A549 (cell line): ENCODE data around the gene EMX1. TPM values are rescaled to one million over a fixed set of nuclear protein-coding genes. Genes with fewer than 3 reads are reported as not detected.

Source experiments
- ATAC-seq, 2 experiments: fragments of 200-7000 bp in 1 of 2; fragments of >200 bp in 1 of 2; cut with Nextera tagmentation in 1 of 2; cut with Tn5 transposase in 1 of 2; 3 replicates each; pipeline versions ENCODE4 v1.8.0 to v1.9.1; 2018 to 2020; ENCODE audit warnings: mild to moderate bottlenecking in 1 of 2, moderate library complexity in 1 of 2
- CTCF ChIA-PET: fragments of 300-600 bp; sonication (Branson Sonifier 250); formaldehyde crosslinking; extraction: SDS; loops from one replicate; lab custom pipeline; 2021; ENCODE audit warnings: antibody characterized with exemption, inconsistent platforms; lab: Yijun Ruan, JAX
- POLR2A ChIA-PET: fragments of 350-600 bp; formaldehyde crosslinking; extraction: SDS; loops from one replicate; lab custom pipeline; 2021; ENCODE audit warnings: antibody characterized with exemption, inconsistent platforms; lab: Yijun Ruan, JAX
- DNase-seq, 2 experiments: peaks; one replicate each; pipeline versions ENCODE4 v3.0.0 to v3.0.0-alpha.2; 2011 to 2016; ENCODE audit warnings: low read depth in 1 of 2, low spot score in 1 of 2
- FAIRE-seq: peaks from 2 replicates; lab custom pipeline; 2011; peaks lifted over from hg19 to GRCh38; lab: Jason Lieb, UNC
- H3K27ac ChIP-seq, 2 experiments: fragments of >200 bp; sonication (Bioruptor Twin); formaldehyde crosslinking; 3 replicates each; pipeline ENCODE4 v1.5.1; 2016 to 2017
- H3K4me1 ChIP-seq: fragments of >200 bp; sonication (Bioruptor Twin); formaldehyde crosslinking; 3 replicates; pipeline ENCODE4 v1.6.1; 2016
- H3K4me2 ChIP-seq: fragments of >200 bp; sonication (Bioruptor Twin); formaldehyde crosslinking; 3 replicates; pipeline ENCODE4 v1.6.1; 2016
- H3K4me3 ChIP-seq: fragments of >200 bp; sonication (Bioruptor Twin); formaldehyde crosslinking; 3 replicates; pipeline ENCODE4 v1.5.1; 2016
- H3K9me3 ChIP-seq: fragments of >200 bp; sonication (Bioruptor Twin); formaldehyde crosslinking; 3 replicates; pipeline ENCODE4 v1.6.1; 2016
- BCL3 ChIP-seq: fragments of >200 bp; sonication (Bioruptor Twin); formaldehyde crosslinking; IDR thresholded peaks from 3 replicates; pipeline ENCODE4 v1.6.1; 2016
- CEBPB ChIP-seq, 2 experiments: fragments of >200 bp in 1 of 2; sonication (Bioruptor Twin) in 1 of 2; formaldehyde crosslinking in 1 of 2; IDR thresholded peaks; 2 replicates each; pipeline ENCODE4 v1.6.1; 2012 to 2016
- FOXS1 ChIP-seq: fragments of 250-450 bp; sonication (Bioruptor Pico); IDR thresholded peaks from 2 replicates; pipeline ENCODE4 v1.5.0; 2020; ENCODE audit warnings: mild to moderate bottlenecking, moderate library complexity
- JUN ChIP-seq, 2 experiments: fragments of >200 bp; sonication (Bioruptor Twin); formaldehyde crosslinking; IDR thresholded peaks; 2 replicates in 1 of 2; 3 replicates in 1 of 2; pipeline ENCODE4 v1.6.1; 2016 to 2017
- KDM1A ChIP-seq: fragments of 200-600 bp; sonication (generic); IDR thresholded peaks from 2 replicates; pipeline ENCODE4 v1.6.1; 2016; ENCODE audit warnings: low read depth, mild to moderate bottlenecking
- KDM5A ChIP-seq: fragments of 200-600 bp; sonication (generic); IDR thresholded peaks from 2 replicates; pipeline ENCODE4 v1.6.1; 2016; ENCODE audit warnings: antibody characterized with exemption, mild to moderate bottlenecking
- NFE2L2 ChIP-seq: fragments of 150-350 bp; conservative IDR thresholded peaks from 2 replicates; pipeline ENCODE4 v1.6.1; 2014; ENCODE audit warnings: low read length
- RCOR1 ChIP-seq: fragments of 150-350 bp; IDR thresholded peaks from 2 replicates; pipeline ENCODE4 v1.6.1; 2014; ENCODE audit warnings: antibody characterized with exemption, low read length, low read depth
- RFX5 ChIP-seq: fragments of 450-650 bp; IDR thresholded peaks from 2 replicates; pipeline ENCODE4 v1.7.1; 2014; ENCODE audit warnings: antibody characterized with exemption, mild to moderate bottlenecking, moderate library complexity
- RNF2 ChIP-seq: fragments of 200-600 bp; sonication (generic); IDR thresholded peaks from 2 replicates; pipeline ENCODE4 v1.6.1; 2016; ENCODE audit warnings: low read depth, mild to moderate bottlenecking, antibody characterized with exemption, moderate library complexity, borderline replicate concordance
- USF2 ChIP-seq: fragments of 450-650 bp; IDR thresholded peaks from 2 replicates; pipeline ENCODE4 v1.6.1; 2014; ENCODE audit warnings: antibody characterized with exemption
- WGBS: methylation state at CpG from one replicate; pipeline ENCODE4 v1.1.6; 2017; ENCODE audit errors: missing lambda C conversion rate; 5-methylcytosine and 5-hydroxymethylcytosine counted together
- polyA plus RNA-seq, 4 experiments: library from polyadenylated mRNA; depleted of rRNA in 3 of 4; stranded (reverse); fragments of >200 nt; fragmentation: RNase III in 1 of 4; extraction: RNeasy Plus Mini Kit Qiagen cat#74134 plus additional on column Dnase treatment in 1 of 4; gene quantifications; 2 replicates in 3 of 4; 3 replicates in 1 of 4; pipeline ENCODE4 v1.2.3, GENCODE V29; 2011 to 2017
- TF ChIP-seq, protein P1 (sequence below): fragments of 200-600 bp; sonication (generic); IDR thresholded peaks from 2 replicates; pipeline ENCODE4 v1.6.1; 2016; ENCODE audit warnings: antibody characterized with exemption, mild to moderate bottlenecking, moderate library complexity
- TF ChIP-seq, protein P2 (sequence below): fragments of >200 bp; sonication (Bioruptor Twin); formaldehyde crosslinking; IDR thresholded peaks from 3 replicates; pipeline ENCODE4 v1.5.1; 2016
- TF ChIP-seq, protein P3 (sequence below): fragments of 150-350 bp; IDR thresholded peaks from 2 replicates; pipeline ENCODE4 v1.6.1; 2014; ENCODE audit warnings: low read depth, mild to moderate bottlenecking, low read length

EMX1 gene
- polyA plus RNA-seq, 2 of the 4 experiments (the other 2 are of a cell fraction), result 0.05 TPM; not detected in 1

- no peak for FAIRE-seq
- H3K4me2 ChIP-seq, result no peak overlapping the region
- POLR2A ChIA-PET, result no interaction called here
- no peak for DNase-seq
- no peaks in the 10 kb centered on the region for H3K9me3 ChIP-seq
- 74% methylated on average over 3 of the region's 3 CpGs for WGBS
- no peak overlapping the region for H3K4me3 ChIP-seq
- CTCF ChIA-PET, result interaction anchor here (1.0 to 3.1 kb wide), 6 partner anchors 14 to 233 kb away, joined by 3 to 21 read pairs (median 4); partner anchors contain the start of gene SFXN5
- H3K27ac ChIP-seq, result no peak overlapping the region
- peaks cover 7% of the 10 kb centered on the region; the same call in 1 of the 3 replicates for H3K4me1 ChIP-seq
- TF ChIP-seq JUN (IDR thresholded peaks at IDR 0.05) (no peak), RCOR1 (no peak), USF2 (no peak), KDM5A (no peak), KDM1A (no peak), BCL3 (no peak), NFE2L2 (no peak)
- TF ChIP-seq, protein P1, sequence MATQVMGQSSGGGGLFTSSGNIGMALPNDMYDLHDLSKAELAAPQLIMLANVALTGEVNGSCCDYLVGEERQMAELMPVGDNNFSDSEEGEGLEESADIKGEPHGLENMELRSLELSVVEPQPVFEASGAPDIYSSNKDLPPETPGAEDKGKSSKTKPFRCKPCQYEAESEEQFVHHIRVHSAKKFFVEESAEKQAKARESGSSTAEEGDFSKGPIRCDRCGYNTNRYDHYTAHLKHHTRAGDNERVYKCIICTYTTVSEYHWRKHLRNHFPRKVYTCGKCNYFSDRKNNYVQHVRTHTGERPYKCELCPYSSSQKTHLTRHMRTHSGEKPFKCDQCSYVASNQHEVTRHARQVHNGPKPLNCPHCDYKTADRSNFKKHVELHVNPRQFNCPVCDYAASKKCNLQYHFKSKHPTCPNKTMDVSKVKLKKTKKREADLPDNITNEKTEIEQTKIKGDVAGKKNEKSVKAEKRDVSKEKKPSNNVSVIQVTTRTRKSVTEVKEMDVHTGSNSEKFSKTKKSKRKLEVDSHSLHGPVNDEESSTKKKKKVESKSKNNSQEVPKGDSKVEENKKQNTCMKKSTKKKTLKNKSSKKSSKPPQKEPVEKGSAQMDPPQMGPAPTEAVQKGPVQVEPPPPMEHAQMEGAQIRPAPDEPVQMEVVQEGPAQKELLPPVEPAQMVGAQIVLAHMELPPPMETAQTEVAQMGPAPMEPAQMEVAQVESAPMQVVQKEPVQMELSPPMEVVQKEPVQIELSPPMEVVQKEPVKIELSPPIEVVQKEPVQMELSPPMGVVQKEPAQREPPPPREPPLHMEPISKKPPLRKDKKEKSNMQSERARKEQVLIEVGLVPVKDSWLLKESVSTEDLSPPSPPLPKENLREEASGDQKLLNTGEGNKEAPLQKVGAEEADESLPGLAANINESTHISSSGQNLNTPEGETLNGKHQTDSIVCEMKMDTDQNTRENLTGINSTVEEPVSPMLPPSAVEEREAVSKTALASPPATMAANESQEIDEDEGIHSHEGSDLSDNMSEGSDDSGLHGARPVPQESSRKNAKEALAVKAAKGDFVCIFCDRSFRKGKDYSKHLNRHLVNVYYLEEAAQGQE, result no peak
- no peak for ATAC-seq
These were observed 62.6 kb downstream of the EMX1 start for GRCh38 chr2:72979896-72980295.

- ATAC-seq (peak in 1 of 2 experiments; percentile 17; a peak in 1 of 6 replicates), DNase-seq (no peak), FAIRE-seq (no peak)
- H3K9me3 ChIP-seq, result no peaks in the 10 kb centered on the region
- peaks cover 7% of the 10 kb centered on the region; the same call in 1 of the 3 replicates for H3K4me1 ChIP-seq
- H3K27ac ChIP-seq, result no peak overlapping the region
- ChIA-PET POLR2A (no interaction called here), CTCF (interaction anchor here (0.6 to 3.1 kb wide), 8 partner anchors 13 to 232 kb away, joined by 3 to 21 read pairs (median 4); partner anchors contain the start of gene SFXN5)
- no peak overlapping the region for H3K4me3 ChIP-seq
- no peak overlapping the region for H3K4me2 ChIP-seq
- WGBS, result 77% methylated on average over 11 of the region's 11 CpGs
- TF ChIP-seq FOXS1 (CRISPR knock-in tag), result no peak
- TF ChIP-seq, protein P2, sequence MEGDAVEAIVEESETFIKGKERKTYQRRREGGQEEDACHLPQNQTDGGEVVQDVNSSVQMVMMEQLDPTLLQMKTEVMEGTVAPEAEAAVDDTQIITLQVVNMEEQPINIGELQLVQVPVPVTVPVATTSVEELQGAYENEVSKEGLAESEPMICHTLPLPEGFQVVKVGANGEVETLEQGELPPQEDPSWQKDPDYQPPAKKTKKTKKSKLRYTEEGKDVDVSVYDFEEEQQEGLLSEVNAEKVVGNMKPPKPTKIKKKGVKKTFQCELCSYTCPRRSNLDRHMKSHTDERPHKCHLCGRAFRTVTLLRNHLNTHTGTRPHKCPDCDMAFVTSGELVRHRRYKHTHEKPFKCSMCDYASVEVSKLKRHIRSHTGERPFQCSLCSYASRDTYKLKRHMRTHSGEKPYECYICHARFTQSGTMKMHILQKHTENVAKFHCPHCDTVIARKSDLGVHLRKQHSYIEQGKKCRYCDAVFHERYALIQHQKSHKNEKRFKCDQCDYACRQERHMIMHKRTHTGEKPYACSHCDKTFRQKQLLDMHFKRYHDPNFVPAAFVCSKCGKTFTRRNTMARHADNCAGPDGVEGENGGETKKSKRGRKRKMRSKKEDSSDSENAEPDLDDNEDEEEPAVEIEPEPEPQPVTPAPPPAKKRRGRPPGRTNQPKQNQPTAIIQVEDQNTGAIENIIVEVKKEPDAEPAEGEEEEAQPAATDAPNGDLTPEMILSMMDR, result no peak
- no peak for TF ChIP-seq RNF2
- TF ChIP-seq CEBPB (IDR thresholded peaks at IDR 0.05), result no peak
- TF ChIP-seq, protein P3, sequence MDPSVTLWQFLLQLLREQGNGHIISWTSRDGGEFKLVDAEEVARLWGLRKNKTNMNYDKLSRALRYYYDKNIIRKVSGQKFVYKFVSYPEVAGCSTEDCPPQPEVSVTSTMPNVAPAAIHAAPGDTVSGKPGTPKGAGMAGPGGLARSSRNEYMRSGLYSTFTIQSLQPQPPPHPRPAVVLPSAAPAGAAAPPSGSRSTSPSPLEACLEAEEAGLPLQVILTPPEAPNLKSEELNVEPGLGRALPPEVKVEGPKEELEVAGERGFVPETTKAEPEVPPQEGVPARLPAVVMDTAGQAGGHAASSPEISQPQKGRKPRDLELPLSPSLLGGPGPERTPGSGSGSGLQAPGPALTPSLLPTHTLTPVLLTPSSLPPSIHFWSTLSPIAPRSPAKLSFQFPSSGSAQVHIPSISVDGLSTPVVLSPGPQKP, result no peak
- TF ChIP-seq BCL3, result no peak
- TF ChIP-seq, protein P1, result no peak
- no peak for TF ChIP-seq RFX5
These were observed 63.4 kb downstream of the EMX1 start for GRCh38 chr2:72980535-72981217.
